ENCODE measurements around the gene IGSF22. TPM values are rescaled to one million over a fixed set of nuclear protein-coding genes. Genes with fewer than 3 reads are reported as not detected.

The IGSF22 gene
- total and polyA plus RNA-seq, 2 of the 8 experiments (the other 6 are each of a cell fraction or from before 2014, with no cell fraction given): 0.14 TPM; not detected in 1

- H2BK15ac ChIP-seq (ENCODE audit: low read length): 0 out of 2 replicates have a peak overlapping the region, but pooled peaks have one; percentile 3
- TF ChIP-seq SRF (IDR thresholded peaks at IDR 0.05; ENCODE audit: low read depth, low read length) (no peak), SAP30 (IDR thresholded peaks at IDR 0.05; ENCODE audit: insufficient read depth, insufficient replicate concordance, low read length) (no peak), CEBPB (IDR thresholded peaks at IDR 0.05; ENCODE audit: low read depth, low read length) (no peak), RBBP5 (IDR thresholded peaks at IDR 0.05; ENCODE audit: borderline replicate concordance, low read depth, low read length) (no peak), E2F6 (IDR thresholded peaks at IDR 0.05) (no peak), TCF12 (IDR thresholded peaks at IDR 0.05; ENCODE audit: low read depth, low read length) (no peak), TAF1 (IDR thresholded peaks at IDR 0.05; ENCODE audit: low read depth, low read length) (no peak), CREB1 (IDR thresholded peaks at IDR 0.05) (no peak), SP1 (IDR thresholded peaks at IDR 0.05; ENCODE audit: low read depth, low read length) (no peak)
Measured at GRCh38 chr11:18730020-18730419, 4.0 kb upstream of the IGSF22 start.

More at GRCh38 chr11:18730020-18730419, 4.0 kb upstream of the IGSF22 start:
- H4K8ac ChIP-seq (ENCODE audit: extremely low read depth, insufficient read depth, low read length): no peak overlapping the region
- H3K14ac ChIP-seq (ENCODE audit: insufficient read length): no peak overlapping the region
- no peaks in the 10 kb centered on the region for H3K23me2 ChIP-seq (ENCODE audit: low read depth, low read length)
- H3K4me3 ChIP-seq (ENCODE audit: extremely low read depth in 1 of 4, insufficient read depth in 2 of 4, low read depth in 3 of 4, low read length in 4 of 4): no peak overlapping the region
- H3K4me2 ChIP-seq (ENCODE audit: insufficient read depth in 1 of 2, low read depth in 2 of 2, low read length in 2 of 2): no peak overlapping the region
- no peak overlapping the region for H4K5ac ChIP-seq (ENCODE audit: insufficient read length, low read depth, low read length)
- H3K9ac ChIP-seq (replicated peaks in 1 of 4; ENCODE audit: extremely low read depth in 1 of 4, low read depth in 3 of 4, low read length in 3 of 4): no peak overlapping the region
- CTCF ChIA-PET (ENCODE audit: partially characterized antibody): interaction anchor here (1.2 to 11.9 kb wide), 11 partner anchors 11 to 190 kb away, joined by 3 to 225 read pairs (median 11); no protein-coding TSS in a partner anchor
- H2AK5ac ChIP-seq (ENCODE audit: low read depth, low read length): no peak overlapping the region
- H3K56ac ChIP-seq (replicated peaks; ENCODE audit: insufficient read length, low read depth, low read length): no peak overlapping the region
- no peak overlapping the region for H3K23ac ChIP-seq (ENCODE audit: insufficient read length)
- H4K91ac ChIP-seq (replicated peaks; ENCODE audit: insufficient read length, low read length): no peak overlapping the region
- no peak overlapping the region for H2BK120ac ChIP-seq (replicated peaks; ENCODE audit: low read depth, low read length)
- no peak overlapping the region for H3K4ac ChIP-seq (replicated peaks; ENCODE audit: insufficient read length, low read depth, low read length)
- POLR2A ChIA-PET (ENCODE audit: partially characterized antibody): interaction anchor here (1.3 kb wide), 1 partner anchor 9 kb away, joined by 3 read pairs; no protein-coding TSS in a partner anchor
- WGBS, 2 experiments (ENCODE audit: extremely low coverage in 1 of 2, insufficient coverage in 1 of 2, insufficient read length in 1 of 2, insufficient replicate concordance in 2 of 2, low coverage in 1 of 2, low lambda C conversion rate in 2 of 2, missing lambda C conversion rate in 1 of 2): 91% methylated on average over 9 of the region's 9 CpGs; no CpG with 5 or more reads in 1 of the 2 experiments
- no peak overlapping the region for H3K27ac ChIP-seq (ENCODE audit: low read depth, low read length)
- no peaks in the 10 kb centered on the region for H4K20me1 ChIP-seq (replicated peaks in 1 of 2; ENCODE audit: control insufficient read depth in 1 of 2, insufficient read depth in 2 of 2, low read length in 2 of 2)
- H3K36me3 ChIP-seq (ENCODE audit: control insufficient read depth in 2 of 4, insufficient read depth in 4 of 4, low read length in 3 of 4): no peaks in the 10 kb centered on the region; a peak in 1 of 8 replicates
- no peak overlapping the region; the same call in 1 of the 2 replicates for H2BK20ac ChIP-seq (ENCODE audit: low read length)
- no peak overlapping the region for H2AFZ ChIP-seq (ENCODE audit: low read length)
- H2BK12ac ChIP-seq (ENCODE audit: low read depth, low read length): no peak overlapping the region
- H3K4me1 ChIP-seq (replicated peaks in 1 of 4; ENCODE audit: control insufficient read depth in 3 of 4, insufficient read depth in 4 of 4, low read length in 3 of 4): peaks cover 0 to 20% (median 12%) of the 10 kb centered on the region in 4 experiments; a peak in 5 of 7 replicates
- no peaks in the 10 kb centered on the region for H3K79me2 ChIP-seq (ENCODE audit: control insufficient read depth in 1 of 2, insufficient read depth in 2 of 2, low read length in 2 of 2)
- no peaks in the 10 kb centered on the region for H3K79me1 ChIP-seq (ENCODE audit: low read depth, low read length)
- no peak overlapping the region for H2BK5ac ChIP-seq (ENCODE audit: low read depth, low read length)
- no peaks in the 10 kb centered on the region for H3K27me3 ChIP-seq (replicated peaks in 1 of 4; ENCODE audit: control insufficient read depth in 3 of 4, extremely low read depth in 1 of 4, insufficient read depth in 3 of 4, low read length in 3 of 4)
- H3K18ac ChIP-seq (ENCODE audit: extremely low read depth, low read length): no peak overlapping the region
- no peak for FAIRE-seq
- DNase-seq (ENCODE audit: low read depth in 1 of 2, low spot score in 2 of 2): no peak
- no peaks in the 10 kb centered on the region for H3K9me3 ChIP-seq (ENCODE audit: insufficient read depth in 2 of 2, low read depth in 1 of 2, low read length in 1 of 2)
